ENCODE measurements around the gene KDM4E. TPM values are rescaled to one million over a fixed set of nuclear protein-coding genes. Genes with fewer than 3 reads are reported as not detected.
"Not testable (repeated sequence)": the region's sequence is repeated elsewhere in the genome, so short reads cannot be mapped to it uniquely, and the experiment has no call there.

Gene KDM4E
- total and polyA plus RNA-seq, 3 donors from 2014 or later, result 0.16 to 0.19 (median 0.17) TPM

GRCh38 chr11:95035316-95035715, 10.3 kb downstream of the KDM4E start:
- no peaks in the 10 kb centered on the region for H3K27me3 ChIP-seq
- 71 to 74% methylated on average over 2 of the region's 2 CpGs for WGBS, 2 donors
- no peak for TF ChIP-seq CTCF (IDR thresholded peaks at IDR 0.05)
- no peak for TF ChIP-seq POLR2A (IDR thresholded peaks at IDR 0.05)
- intact Hi-C loops (cut with DNase I; ENCODE audit: low total_unique reads), result no loop called here
- no peak overlapping the region for H3K27ac ChIP-seq
- DNase-seq, result no peak
- no peaks in the 10 kb centered on the region for H3K4me1 ChIP-seq
- no peak overlapping the region for H3K4me3 ChIP-seq
- H3K36me3 ChIP-seq (ENCODE audit: low read depth, missing control alignments), result no peaks in the 10 kb centered on the region
- H3K9me3 ChIP-seq, result no peaks in the 10 kb centered on the region

GRCh38 chr11:95037356-95038035, 12.4 kb downstream of the KDM4E start:
- H3K9me3 ChIP-seq; H3K4me1 ChIP-seq; H3K27me3 ChIP-seq; H3K27ac ChIP-seq; H3K36me3 ChIP-seq (ENCODE audit: low read depth, missing control alignments); intact Hi-C loops (cut with DNase I; ENCODE audit: low total_unique reads): not testable (repeated sequence)
- peak; percentile 25 for DNase-seq
- 20 to 32% methylated on average over 8 to 45 of the region's 71 CpGs for WGBS, 2 donors
- peak overlapping the region; percentile 46 to 63 for H3K4me3 ChIP-seq

DNA sequence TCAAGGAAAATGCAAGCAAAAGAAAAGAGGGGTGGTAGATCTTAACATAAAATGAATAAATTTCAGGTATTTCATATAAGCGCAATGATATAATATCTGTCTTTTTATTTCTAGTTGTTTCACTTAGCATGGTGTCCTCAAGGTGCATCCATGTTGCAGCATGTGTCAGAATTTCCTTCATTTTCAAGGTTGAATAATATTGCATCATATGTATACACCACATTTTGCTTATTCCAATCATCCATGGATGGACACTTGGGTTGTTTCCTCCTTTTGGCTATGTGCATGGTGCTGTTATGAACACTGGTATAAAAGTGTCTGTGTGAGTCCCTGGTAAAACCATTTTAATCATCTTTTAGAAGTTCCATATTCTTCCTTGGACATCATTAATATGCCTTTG, 17.2 kb downstream of the KDM4E start:
- Histone ChIP-seq H3K9me3 (no peaks in the 10 kb centered on the region), H3K27me3 (no peaks in the 10 kb centered on the region), H3K27ac (no peak overlapping the region), H3K4me1 (no peaks in the 10 kb centered on the region), H3K4me3 (no peak overlapping the region), H3K36me3 (ENCODE audit: low read depth, missing control alignments) (no peaks in the 10 kb centered on the region)
- intact Hi-C loops (cut with DNase I; ENCODE audit: low total_unique reads), result no loop called here
- no peak for TF ChIP-seq CTCF (IDR thresholded peaks at IDR 0.05)
- no peak for TF ChIP-seq POLR2A (IDR thresholded peaks at IDR 0.05)
- WGBS, 2 donors, result 94 to 96% methylated on average over 1 of the region's 1 CpG
- DNase-seq, result no peak

DNA sequence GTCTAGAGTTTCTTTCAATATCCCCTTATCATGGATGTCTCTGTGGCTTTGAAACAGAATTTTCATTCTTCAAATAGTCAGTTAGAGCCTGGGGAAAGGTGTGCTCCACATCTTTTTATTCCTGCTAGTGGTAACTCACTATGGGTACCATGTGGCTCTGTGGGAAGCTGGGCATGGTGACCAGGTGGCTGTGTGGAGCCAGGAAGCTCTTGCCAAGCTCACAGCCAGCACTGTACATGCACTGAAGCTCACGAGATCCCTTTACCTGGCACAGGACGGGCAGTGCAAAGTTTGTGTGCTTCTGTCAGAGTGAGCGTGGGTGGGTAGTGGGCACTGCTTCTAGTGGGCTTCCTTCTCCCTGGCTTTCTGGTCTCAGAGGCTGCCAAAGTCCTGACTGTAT, 17.8 kb downstream of the KDM4E start:
- Histone ChIP-seq H3K4me1 (no peaks in the 10 kb centered on the region), H3K27ac (no peak overlapping the region), H3K27me3 (no peaks in the 10 kb centered on the region), H3K9me3 (no peaks in the 10 kb centered on the region), H3K36me3 (ENCODE audit: low read depth, missing control alignments) (no peaks in the 10 kb centered on the region), H3K4me3 (no peak overlapping the region)
- TF ChIP-seq POLR2A (IDR thresholded peaks at IDR 0.05), result no peak
- TF ChIP-seq CTCF (IDR thresholded peaks at IDR 0.05), result no peak
- WGBS, 2 donors, result 89 to 90% methylated on average over 3 of the region's 3 CpGs
- no peak for DNase-seq
- intact Hi-C loops (cut with DNase I; ENCODE audit: low total_unique reads), result no loop called here

- TF ChIP-seq CTCF (IDR thresholded peaks at IDR 0.05) (no peak), POLR2A (IDR thresholded peaks at IDR 0.05) (no peak)
- Histone ChIP-seq H3K4me1 (no peaks in the 10 kb centered on the region), H3K27me3 (no peaks in the 10 kb centered on the region), H3K4me3 (no peak overlapping the region), H3K27ac (no peak overlapping the region), H3K36me3 (ENCODE audit: low read depth, missing control alignments) (no peaks in the 10 kb centered on the region), H3K9me3 (no peaks in the 10 kb centered on the region)
- 77 to 81% methylated on average over 4 of the region's 4 CpGs for WGBS, 2 donors
- no peak for DNase-seq
- intact Hi-C loops (cut with DNase I; ENCODE audit: low total_unique reads), result no loop called here
Measured at GRCh38 chr11:95044010-95044409, 19.0 kb downstream of the KDM4E start.
